Activated CD4-positive, alpha-beta T cell treated with anti-CD3 and anti-CD28 coated beads for 1 hour (primary cell): ENCODE measurements around the gene NCBP2.
A peak's percentile ranks its signal among the peaks of the same experiment; 100 is the strongest.
"Not testable (repeated sequence)": the region's sequence is repeated elsewhere in the genome, so short reads cannot be mapped to it uniquely, and the experiment has no call there.

Source experiments
- DNase-seq: peaks from one replicate; pipeline ENCODE4 v3.0.0-alpha.2; 2020

Gene NCBP2

DNA sequence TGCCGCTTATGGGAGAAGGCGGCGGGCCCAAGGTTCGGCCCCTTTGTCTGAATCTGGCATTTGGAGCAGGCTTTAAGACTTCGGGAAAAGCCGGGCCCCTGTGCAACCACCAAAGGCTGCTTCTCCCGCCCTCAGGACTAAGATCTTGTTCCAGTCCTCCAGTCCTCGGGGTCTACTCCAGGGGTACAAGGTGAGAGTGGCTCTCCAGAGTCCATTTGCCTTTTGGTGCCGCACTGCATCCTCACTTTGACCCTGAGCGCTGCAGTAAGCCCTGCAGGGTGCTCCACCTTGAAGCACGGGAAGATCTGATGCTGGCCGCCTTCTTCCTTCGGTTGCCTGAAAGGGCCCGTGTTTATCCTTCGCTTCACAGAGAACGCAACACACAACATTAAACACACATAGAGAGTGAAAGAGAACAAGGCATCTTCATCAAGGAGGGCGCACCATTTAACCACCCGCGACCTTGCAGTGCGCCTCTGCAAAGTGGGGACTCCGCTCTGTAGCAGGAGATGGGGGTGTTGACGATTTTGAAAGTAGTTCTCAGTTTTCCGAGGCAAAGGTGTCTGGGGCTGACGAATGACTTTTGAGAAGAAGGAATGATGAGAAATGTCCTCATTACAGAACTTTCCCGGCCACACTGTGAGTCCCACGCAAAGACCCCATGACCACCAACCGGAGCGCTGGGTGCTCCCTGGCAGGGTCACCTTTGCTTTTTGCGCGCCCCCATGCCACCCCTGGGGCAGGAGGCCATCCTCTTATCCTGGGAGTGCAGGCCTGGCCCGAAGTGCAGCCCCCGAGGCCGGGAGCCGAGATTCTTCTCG, 25.3 kb upstream of the NCBP2 start:
- DNase-seq: no peak

DNA sequence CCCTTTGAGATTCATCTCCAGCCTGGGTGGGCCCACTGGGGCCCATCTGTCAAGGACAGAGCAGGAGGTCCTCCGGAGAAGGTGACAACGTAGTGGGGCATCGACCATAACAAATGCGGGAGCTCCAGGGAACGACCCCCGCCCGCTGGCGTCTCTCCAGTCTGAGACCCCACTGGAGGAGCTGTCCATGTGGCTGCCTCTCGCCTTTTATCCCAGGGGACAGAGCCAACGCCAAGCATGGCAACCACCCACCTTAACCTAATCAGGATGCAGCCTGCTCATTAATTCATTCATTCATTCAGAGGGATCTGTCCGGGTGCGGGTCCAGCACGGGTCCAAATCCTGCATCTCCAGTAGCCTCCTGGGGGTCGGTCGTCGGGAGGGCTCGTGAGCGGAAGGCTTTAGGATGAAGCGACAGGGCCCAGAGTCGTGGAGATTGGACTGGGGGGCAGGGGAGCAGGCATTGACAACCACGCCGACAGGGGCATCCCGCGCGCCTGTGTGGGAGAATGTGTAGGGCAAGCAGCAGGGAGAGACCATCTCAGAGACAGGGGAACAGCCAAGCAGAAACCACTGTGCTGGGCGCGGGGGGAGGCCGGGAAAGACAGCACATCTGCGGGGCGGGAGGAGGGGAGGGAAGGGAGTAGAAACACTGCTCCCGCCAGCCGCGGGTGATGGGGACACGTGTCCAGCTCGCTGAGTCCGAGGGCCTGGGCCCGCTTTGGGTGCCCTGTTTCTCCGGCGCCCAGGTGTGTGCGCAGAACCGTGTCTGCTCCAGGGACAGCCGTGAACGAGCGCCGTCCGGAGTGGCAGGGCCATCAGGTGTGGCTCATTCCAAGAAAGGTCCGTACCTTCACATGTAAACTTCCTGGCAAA, 24.4 kb upstream of the NCBP2 start:
- DNase-seq: no peak

DNA sequence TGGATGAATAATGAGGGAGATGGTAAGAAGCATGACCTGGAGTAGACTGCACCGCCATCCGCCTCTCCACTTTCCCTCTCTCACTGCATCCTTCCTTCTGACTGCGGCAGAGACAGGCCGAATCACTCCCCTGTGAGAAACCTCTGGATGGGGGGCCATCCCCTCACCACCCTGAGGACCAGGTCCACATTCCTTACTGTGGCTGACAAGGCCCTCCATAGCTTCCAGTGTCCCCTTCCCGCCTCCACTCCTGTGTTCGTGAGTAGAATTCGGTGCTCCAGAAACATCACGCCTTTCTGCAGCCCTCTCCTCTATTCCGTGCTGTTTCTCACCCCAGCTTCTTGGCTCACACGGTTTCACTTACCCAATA, 23.5 kb upstream of the NCBP2 start:
- no peak for DNase-seq

DNA sequence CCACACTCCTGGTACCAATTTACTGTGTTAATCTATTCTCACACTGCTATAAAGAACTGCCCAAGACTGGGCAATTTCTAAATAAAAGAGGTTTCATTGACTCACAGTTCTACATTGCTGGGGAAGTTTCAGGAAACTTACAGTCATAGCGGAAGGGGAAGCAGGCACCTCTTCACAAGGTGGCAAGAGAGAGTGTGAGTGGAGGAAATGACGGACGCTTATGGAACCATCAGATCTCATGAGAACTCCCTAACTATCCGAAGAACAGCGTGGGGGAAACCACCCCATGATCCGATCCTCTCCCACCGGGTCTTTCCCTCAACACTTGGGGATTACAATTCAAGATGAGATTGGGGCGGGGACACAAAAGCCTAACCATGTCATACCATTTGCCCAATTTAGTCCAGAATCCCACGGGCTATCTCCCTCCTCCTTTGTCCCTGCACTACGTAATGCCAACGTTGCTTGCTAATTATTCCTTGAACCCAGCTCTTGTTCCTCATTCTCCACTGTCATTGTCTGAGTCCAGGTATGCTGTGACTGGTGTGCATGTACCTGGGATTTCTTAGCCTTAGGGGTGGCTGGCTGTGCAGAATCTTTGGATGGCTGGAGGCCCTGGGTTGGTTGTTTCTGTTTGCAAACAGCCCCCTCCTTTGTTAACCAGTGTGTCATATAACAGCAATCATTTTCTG, 22.9 kb upstream of the NCBP2 start:
- no peak for DNase-seq

DNA sequence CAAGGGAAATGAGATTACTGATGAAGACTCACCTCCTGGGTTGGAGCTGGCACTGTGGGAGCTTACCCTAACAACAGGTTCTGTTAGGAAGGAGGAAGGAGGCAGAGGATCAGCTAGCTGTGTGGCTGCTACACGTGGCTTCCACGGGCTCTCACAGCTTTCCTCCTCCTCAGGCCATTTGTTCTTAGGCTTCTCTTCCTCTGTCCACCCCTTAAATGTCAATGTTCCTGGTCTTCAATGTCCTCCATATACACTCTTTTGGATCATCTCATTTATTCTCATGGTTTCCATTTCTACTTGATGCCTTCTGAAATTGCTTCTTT, 21.3 kb upstream of the NCBP2 start:
- DNase-seq: no peak

DNA sequence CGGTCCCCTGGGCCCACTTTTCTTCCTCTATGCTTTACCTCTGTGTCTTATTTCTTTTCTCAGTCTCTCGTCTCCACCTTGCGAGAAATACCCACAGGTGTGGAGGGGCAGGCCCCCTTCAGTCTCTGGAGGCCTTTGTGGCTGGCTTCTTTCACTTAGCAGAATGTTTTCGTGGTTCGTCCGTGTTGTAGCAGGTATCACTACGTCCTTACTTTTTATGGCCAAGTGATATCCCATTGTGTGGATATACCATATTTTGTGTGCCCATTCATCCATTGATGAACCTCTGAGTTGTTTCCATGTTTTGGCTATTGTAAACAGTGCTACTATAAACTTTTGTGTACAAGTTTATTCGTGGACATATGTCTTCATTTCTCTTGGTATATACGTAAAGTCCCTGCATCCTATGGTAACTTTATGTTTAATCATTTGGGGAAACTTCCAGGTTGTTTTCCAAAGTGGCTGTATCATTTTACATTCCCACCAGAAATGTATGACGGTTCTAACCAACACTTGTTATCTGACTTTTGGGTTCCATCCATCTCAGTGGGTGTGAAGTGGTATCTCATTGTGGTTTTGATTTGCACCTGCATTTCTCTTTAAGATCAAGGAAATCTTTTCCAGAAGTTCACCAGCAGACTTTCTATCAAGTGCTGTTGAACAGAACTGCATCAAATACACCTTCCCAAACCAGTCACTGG, 20.8 kb upstream of the NCBP2 start:
- no peak for DNase-seq

DNA sequence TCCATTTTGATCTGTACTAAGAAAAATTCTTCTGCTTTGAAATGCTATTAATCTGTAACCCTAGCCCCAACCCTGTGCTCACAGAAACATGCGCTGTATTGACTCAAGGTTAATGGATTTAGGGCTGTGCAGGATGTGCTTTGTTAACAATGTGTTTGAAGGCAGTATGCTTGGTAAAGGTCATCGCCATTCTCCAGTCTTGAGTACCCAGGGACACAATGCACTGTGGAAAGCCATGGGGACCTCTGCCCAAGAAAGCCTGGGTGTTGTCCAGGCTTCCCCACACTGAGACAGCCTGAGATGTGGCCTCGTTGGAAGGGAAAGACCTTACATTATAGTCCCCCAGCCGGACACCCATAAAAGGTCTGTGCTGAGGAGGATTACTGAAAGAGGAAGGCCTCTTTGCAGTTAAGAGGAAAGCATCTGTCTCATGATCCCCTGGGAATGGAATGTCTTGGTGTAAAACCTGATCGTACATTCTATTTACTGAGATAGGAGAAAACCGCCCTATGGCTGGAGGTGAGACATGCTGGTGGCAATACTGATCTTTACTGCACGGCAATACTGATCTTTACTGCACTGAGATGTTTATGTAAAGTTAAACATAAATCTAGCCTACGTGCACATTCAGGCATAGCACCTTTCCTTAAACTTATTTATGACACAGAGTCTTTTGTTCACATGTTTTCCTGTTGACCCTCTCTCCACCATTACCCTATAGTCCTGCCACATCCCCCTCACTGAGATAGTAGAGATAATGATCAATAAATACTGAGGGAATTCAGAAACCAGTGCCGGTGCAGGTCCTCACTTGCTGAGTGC, 20.0 kb upstream of the NCBP2 start:
- DNase-seq: no peak

DNA sequence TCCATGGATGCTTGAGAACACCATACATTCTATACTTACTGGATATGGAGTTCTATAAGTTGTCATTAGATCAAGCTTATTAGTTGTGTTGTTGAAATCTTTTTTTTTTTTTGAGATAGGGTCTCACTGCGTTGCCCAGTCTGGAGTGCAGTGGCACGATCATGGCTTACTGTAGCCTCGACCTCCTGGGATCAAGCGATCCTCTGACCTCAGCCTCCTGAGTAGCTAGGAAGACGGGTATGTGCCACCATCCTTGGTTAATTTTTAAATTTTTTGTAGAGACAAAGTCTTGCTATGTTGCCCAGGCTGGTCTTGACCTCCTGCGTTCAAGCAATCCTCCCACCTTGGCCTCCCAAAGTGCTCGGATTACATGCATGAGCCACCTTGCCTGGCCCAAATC, 12.5 kb upstream of the NCBP2 start:
- no peak for DNase-seq

DNA sequence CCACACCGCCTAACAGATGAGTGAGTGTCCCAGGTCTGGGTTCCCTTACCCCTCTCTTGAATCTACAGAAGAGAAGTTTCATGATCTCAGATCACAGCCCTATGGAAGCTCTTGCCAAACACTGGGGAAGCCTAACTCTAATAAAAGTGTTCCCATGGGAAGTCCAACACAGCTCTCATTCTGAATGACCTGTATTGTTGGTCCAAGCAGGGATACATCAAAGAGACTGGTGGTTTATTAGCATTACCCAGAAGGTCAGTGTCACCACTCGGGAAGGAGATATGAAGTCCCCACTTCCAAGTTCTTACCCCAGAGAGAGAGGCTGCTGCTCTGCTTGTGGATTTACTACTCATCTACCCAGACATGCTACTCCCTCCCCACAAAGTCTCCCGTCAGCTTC, 9.0 kb upstream of the NCBP2 start:
- DNase-seq: no peak

DNA sequence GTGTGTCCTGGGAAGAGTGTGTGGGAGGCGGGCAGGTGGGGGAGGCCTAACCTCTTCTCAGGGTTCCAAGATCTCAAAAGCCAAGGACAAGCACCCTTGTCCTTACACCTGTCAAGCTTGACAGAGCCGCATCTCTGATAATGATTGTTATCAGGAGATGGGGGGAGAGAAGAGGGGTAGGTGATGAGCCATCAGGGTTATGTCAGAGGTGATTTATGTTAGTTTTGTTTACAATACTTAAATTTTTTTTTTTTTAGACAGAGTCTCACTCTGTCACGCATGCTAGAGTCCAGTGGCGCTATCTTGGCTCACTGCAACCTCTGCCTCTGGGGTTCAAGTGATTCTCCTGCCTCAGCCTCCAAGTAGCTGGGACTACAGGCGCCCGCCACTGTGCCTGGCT, 7.4 kb upstream of the NCBP2 start:
- DNase-seq: no peak

DNA sequence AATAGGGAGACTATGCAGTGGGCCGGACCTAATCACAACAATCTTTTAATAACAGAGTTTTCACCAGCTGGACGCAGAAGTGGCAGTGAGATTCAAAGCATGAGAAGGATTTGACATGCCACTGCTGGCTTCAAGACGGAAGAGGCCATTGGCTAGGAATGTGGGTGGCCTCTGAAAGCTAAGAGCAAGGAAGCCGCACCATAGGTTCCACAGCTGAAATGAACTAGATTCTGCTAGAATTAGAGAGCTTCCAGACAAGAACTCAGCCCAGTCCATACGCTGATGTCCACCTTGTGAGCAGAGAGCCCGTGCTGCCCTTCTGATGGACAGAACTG, 6.9 kb upstream of the NCBP2 start:
- no peak for DNase-seq

DNA sequence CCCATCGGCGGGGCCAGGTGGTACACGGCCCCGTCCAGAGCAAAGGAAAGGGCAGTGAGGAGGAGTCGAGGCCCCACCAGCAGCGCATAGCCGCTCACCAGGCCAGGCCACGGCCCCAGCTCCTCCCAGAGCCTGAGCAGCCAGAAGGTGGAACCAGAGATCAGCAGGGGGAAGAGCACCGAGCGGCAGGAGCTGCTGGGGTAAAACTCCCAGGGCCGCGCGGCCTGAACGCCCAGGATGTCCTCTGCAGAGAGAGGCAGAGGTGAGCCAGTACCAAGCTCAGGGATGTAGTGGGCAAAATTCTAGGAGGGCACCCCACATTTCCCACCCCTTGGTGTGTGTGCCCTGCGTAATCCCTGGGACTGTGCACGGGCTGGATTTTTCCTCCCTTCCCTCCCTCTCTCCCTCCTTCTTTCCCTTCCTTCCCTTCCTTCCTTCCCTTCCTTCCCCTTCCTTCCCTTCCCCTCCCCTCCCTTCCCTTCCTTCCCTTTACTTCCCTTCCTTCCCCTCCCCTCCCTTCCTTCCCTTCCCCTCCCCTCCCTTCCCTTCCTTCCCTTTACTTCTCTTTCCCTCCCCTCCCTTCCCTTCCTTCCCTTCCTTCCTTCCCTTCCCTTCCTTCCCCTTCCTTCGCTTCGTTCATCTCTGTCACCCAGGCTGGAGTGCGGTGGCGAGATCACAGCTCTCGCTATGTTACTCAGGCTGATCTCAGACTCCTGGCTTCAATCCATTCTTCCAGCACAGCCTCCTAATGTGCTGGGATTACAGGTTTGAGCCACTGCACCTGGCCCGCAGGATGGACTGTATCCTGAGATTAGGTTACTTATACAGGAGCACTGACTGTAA, 6.3 kb upstream of the NCBP2 start:
- no peak for DNase-seq

DNA sequence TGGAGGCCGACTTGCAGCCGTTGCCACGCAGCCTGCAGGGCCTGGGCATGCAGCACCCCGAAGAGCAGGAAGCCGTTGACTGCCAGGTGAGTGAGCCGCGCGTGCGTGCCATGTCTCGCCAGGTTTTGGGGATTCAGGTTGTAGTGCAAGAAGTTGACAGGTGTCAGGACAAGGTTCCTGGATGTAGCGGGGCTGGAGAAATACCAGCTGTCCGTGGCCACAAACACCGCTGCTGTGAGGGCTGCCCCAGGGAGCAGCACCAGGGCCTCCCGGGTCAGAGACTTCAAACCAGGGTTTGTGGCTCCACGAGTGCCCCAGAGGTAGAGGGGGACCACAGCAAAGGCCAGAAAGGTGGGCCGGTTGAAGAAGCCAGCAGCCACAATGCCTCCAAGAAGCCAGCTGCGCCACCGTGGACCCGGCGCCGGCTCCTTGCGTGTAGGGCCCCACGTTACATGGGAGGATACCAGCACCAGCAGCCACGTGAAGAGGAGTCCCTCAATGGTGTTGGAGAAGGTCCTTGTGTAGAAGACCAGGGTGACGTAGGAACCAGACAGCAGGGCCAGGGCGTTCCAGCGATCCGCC, 5.6 kb upstream of the NCBP2 start:
- no peak for DNase-seq

DNA sequence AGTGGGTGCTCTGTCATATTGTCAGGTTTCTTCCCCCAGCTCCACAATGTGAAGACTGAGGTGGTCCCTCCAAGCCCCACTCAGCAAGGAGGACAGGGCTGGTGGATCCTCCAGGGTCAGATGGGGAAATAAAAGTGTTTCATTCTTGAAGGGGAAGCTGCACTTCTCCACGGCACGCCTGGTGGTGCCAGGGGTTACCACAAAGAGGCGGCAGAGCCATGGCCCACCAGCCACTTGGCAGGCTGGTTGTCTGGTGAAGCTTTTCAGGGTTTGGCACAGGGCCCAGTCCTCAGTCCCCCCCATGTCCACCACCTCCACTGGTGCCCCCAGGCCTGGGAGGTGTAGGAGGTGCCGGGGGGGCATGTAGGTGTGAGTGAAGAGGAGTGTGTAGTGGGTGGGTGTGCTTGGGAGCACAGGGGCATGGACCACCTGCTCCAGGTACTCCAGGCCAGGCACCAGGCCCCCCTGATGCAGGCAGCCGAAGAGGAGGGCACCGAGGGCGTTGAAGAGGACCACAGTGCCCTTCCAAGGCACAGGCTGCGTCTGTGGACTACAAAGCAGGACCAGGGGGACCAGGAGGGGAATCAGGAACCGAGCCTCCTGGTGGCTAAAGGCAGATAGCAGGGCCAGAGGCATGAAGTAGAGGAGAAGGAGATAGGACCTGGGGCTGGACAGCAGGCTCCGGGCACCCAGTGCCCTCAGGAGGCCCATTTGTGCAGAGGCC, 5.0 kb upstream of the NCBP2 start:
- no peak for DNase-seq

DNA sequence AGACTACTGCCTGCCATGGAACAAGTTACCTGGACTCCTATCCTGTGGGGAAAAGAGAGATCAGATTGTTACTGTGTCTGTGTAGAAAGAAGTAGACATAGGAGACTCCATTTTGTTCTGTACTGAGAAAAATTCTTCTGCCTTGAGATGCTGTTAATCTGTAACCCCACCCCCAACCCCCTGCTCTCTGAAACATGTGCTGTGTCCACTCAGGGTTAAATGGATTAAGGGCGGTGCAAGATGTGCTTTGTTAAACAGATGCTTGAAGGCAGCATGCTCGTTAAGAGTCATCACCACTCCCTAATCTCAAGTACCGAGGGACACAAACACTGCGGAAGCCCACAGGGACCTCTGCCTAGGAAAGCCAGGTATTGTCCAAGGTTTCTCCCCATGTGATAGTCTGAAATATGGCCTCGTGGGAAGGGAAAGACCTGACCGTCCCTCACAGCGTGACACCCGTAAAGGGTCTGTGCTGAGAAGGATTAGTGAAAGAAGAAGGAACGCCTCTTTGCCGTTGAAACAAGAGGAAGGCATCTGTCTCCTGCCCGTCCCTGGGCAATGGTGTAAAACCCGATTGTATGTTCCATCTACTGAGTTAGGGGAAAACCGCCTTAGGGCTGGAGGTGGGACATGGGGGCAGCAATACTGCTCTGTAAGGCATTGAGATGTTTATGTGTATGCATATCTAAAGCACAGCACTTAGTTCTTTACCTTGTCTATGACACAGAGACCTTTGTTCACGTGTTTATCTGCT, 1.9 kb upstream of the NCBP2 start:
- not testable (repeated sequence) for DNase-seq

DNA sequence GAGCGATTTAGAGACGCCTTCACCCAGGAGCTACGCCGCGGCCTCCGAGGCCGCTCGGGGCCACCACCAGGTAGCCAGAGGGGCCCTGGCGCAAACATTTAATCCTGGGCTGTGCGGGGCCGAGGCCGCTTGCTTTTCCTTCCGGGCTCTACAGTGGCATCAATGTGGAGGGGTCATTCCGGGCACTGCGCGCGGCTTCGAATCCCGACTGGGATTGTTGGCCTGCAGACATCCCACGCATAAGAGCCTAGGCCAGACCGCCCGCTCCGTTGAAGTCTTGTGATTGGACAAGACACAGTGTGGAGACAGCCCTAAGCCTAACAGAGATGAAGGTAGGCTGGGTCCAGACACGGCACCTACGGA, 568 bp upstream of the NCBP2 start:
- no peak for DNase-seq

DNA sequence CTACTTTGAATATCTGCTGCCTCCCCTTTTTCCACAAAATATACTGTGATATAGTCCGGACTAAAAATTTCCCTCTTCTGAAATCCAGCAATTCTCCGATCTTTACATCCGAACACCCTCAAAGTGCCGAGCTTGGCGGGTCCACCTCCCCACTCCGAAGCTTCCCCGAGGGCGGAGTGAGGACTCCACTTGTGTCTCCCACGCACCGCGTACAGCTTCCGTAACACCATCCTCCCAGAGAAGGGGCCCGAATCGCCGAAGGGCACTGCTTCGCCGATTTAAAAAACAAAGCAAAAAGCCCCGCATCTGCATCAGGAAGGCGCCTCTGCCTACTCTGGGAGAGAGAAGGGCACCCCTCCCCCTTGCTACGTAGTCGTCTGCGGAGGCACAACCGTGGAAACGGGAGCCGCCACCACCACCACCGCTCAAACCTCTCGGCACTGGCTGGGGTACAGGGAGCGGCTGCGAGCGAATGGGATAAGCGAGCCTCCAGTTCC, 551 bp downstream of the NCBP2 start:
- DNase-seq: peak; percentile 52

DNA sequence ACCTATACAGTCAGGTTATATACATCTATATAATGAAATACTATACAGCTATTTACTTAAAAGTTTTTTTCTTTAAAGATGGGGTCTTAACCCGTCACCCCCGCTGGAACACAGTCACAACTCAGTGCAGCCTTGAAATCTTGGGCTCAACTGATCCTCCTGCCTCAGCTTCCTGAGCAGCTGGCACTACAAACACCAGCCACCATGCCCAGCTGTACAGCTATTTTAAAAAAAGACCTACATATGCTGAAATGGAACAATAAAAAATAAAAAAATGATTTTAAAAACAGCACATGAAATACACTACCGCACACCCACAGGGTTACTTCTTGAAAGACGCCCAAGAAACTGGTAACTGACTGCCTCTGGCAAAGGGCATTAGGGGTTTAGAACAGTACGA, 3.8 kb downstream of the NCBP2 start:
- DNase-seq: no peak

DNA sequence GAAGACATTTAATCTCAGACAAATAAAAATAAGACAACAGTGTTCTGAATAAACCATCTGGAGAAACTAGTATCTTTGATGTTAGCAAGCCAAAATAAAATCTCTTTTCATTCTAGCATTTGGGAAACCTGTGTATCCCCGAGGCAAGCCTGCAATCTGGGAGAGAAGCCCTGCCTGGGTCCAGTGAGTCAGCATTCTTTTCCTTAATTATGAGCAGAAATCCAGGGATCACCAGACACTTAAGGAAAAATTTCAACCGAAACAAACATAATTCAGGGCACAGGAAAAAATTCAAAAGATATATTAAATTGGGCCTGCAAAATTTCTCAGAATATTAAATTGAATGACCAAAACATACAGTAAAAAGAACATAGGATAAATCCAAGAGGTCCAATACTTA, 4.2 kb downstream of the NCBP2 start:
- no peak for DNase-seq

DNA sequence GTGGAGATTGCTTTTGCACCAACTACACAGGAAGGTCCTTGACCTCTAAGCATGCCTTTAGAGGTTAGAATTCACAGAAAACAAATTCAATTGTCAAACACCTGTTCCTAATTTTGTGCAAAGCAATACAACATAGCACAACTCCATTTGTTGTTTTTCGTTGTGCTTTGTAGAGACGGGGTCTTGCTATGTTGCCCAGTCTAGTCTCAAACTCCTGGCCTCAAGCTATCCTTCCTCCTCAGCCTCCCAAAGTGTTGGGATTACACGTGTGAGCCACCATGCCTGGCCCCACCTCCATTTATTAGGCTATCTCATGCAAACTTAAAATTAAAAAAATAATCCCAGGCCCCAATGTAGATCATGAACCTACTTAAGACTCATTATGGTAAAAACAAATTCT, 6.0 kb downstream of the NCBP2 start:
- no peak for DNase-seq
